DND-41 (cell line): ENCODE results near the gene ZNF891.

Experiments
- CTCF ChIP-seq: IDR thresholded peaks from 2 replicates; pipeline ENCODE4 v1.5.1; 2012; ENCODE audit warnings: borderline replicate concordance, low read length, moderate library complexity, mild to moderate bottlenecking; ENCODE audit not compliant: poor library complexity, severe bottlenecking; ENCODE audit errors: extremely low read depth
- EZH2 ChIP-seq: IDR thresholded peaks from 3 replicates; pipeline ENCODE4 v1.6.1; 2012; ENCODE audit warnings: borderline replicate concordance, low read depth, mild to moderate bottlenecking, moderate library complexity, low read length, inconsistent platforms; ENCODE audit not compliant: severe bottlenecking

GRCh38 chr12:133130808-133131128 is 694 bp upstream of the ZNF891 start:
- no peak for TF ChIP-seq EZH2
- no peak for TF ChIP-seq CTCF
